ENCODE data around the gene OSBPL3. TPM values are rescaled to one million over a fixed set of nuclear protein-coding genes. Genes with fewer than 3 reads are reported as not detected.

Gene OSBPL3
- total RNA-seq, 1 experiment from 2014 or later = 36.8 TPM

- Histone ChIP-seq H3K9me2 (ENCODE audit: insufficient read depth) (no peaks in the 10 kb centered on the region), H3K9ac (ENCODE audit: low read length) (no peak overlapping the region), H4K20me1 (ENCODE audit: insufficient read depth) (no peaks in the 10 kb centered on the region; the same call in 1 of the 2 replicates), H3K9me3 (ENCODE audit: control insufficient read depth in 1 of 2, insufficient read depth in 1 of 2, low read depth in 1 of 2, low read length in 2 of 2) (no peaks in the 10 kb centered on the region), H3K79me2 (ENCODE audit: insufficient read depth, low read length) (no peaks in the 10 kb centered on the region), H3K27ac (ENCODE audit: low read depth, low read length) (no peak overlapping the region), H3K4me1 (ENCODE audit: control insufficient read depth in 1 of 2, insufficient read depth in 2 of 2, low read length in 2 of 2) (peaks cover 4 to 6% of the 10 kb centered on the region in 2 experiments; a peak in 1 of 4 replicates), H2AFZ (ENCODE audit: low read depth, low read length, poor library complexity, severe bottlenecking) (no peak overlapping the region), H3K36me3 (ENCODE audit: control insufficient read depth in 1 of 2, insufficient read depth in 2 of 2, low read length in 2 of 2) (no peaks in the 10 kb centered on the region), H3K4me2 (ENCODE audit: low read length) (no peak overlapping the region), H3K4me3 (replicated peaks in 1 of 2; ENCODE audit: low read depth in 1 of 2, low read length in 2 of 2) (no peak overlapping the region), H3K27me3 (ENCODE audit: insufficient read depth, low read length) (no peaks in the 10 kb centered on the region)
- peak; percentile 56 to 74 (median 67) for TF ChIP-seq CTCF (IDR thresholded peaks at IDR 0.05 in 2 of 3, conservative IDR thresholded peaks at IDR 0.05 in 1 of 3; ENCODE audit: borderline replicate concordance in 1 of 3, insufficient read depth in 1 of 3, low read depth in 2 of 3, low read length in 2 of 3)
- TF ChIP-seq RAD21 (IDR thresholded peaks at IDR 0.05; ENCODE audit: low read depth) = peak; percentile 52
- TF ChIP-seq SRF (IDR thresholded peaks at IDR 0.05; ENCODE audit: low read depth) = no peak
- BruUV-seq (replicated peaks) = no TSS peak
- ATAC-seq = peak; percentile 88
- ChIA-PET RAD21 (ENCODE audit: low non-redundant PET in 1 of 2, low total read pairs in 2 of 2, uncharacterized antibody in 2 of 2, unreplicated experiment in 2 of 2) (no interaction called here), POLR2A (interaction anchor here (0.7 kb wide), 1 partner anchor 69 kb away, joined by 3 read pairs; no protein-coding TSS in a partner anchor), CTCF (interaction anchor here (0.9 to 2.0 kb wide), 3 partner anchors 10 to 213 kb away, joined by 4 to 7 read pairs (median 5); no protein-coding TSS in a partner anchor)
- intact Hi-C loops (cut with micrococcal nuclease) = loop anchor here (1.0 to 10.0 kb wide), 2 partner anchors 61 to 213 kb away; no protein-coding TSS in a partner anchor
- no peak for DNase-seq (ENCODE audit: low read depth, low spot score)
Observed at GRCh38 chr7:24881623-24882022, 98.4 kb downstream of the OSBPL3 start.

- BruUV-seq (replicated peaks) = no TSS peak
- RAD21 ChIA-PET (ENCODE audit: low non-redundant PET in 1 of 2, low total read pairs in 2 of 2, uncharacterized antibody in 2 of 2, unreplicated experiment in 2 of 2) = no interaction called here
- Histone ChIP-seq H3K4me2 (ENCODE audit: low read length) (no peak overlapping the region), H3K27me3 (ENCODE audit: insufficient read depth, low read length) (no peaks in the 10 kb centered on the region), H3K79me2 (ENCODE audit: insufficient read depth, low read length) (no peaks in the 10 kb centered on the region), H3K4me1 (ENCODE audit: control insufficient read depth in 1 of 2, insufficient read depth in 2 of 2, low read length in 2 of 2) (peaks cover 4 to 6% of the 10 kb centered on the region in 2 experiments; a peak in 1 of 4 replicates), H3K9me3 (ENCODE audit: control insufficient read depth in 1 of 2, insufficient read depth in 1 of 2, low read depth in 1 of 2, low read length in 2 of 2) (no peaks in the 10 kb centered on the region), H3K27ac (ENCODE audit: low read depth, low read length) (no peak overlapping the region), H3K36me3 (ENCODE audit: control insufficient read depth in 1 of 2, insufficient read depth in 2 of 2, low read length in 2 of 2) (no peaks in the 10 kb centered on the region; a peak in 1 of 4 replicates), H3K9ac (ENCODE audit: low read length) (no peak overlapping the region), H3K4me3 (replicated peaks in 1 of 2; ENCODE audit: low read depth in 1 of 2, low read length in 2 of 2) (no peak overlapping the region), H2AFZ (ENCODE audit: low read depth, low read length, poor library complexity, severe bottlenecking) (no peak overlapping the region), H3K9me2 (ENCODE audit: insufficient read depth) (no peaks in the 10 kb centered on the region), H4K20me1 (ENCODE audit: insufficient read depth) (no peaks in the 10 kb centered on the region; the same call in 1 of the 2 replicates)
- DNase-seq (ENCODE audit: low read depth, low spot score) (no peak), ATAC-seq (no peak)
- CTCF ChIA-PET = interaction anchor here (1.4 to 2.0 kb wide), 2 partner anchors 11 to 69 kb away, joined by 5 to 7 read pairs; no protein-coding TSS in a partner anchor
- TF ChIP-seq TCF7L2 (IDR thresholded peaks at IDR 0.05; ENCODE audit: borderline replicate concordance, extremely low read depth, insufficient read depth, insufficient read length) = no peak
- TF ChIP-seq REST (IDR thresholded peaks at IDR 0.05; ENCODE audit: low read depth) = peak; percentile 12; the same call in 1 of the 2 replicates
- POLR2A ChIA-PET = no interaction called here
- intact Hi-C loops (cut with micrococcal nuclease) = loop anchor here (1.0 to 10.0 kb wide), 2 partner anchors 61 to 214 kb away; no protein-coding TSS in a partner anchor
Observed at GRCh38 chr7:24880886-24881285, 99.1 kb downstream of the OSBPL3 start.

Data from HCT116 (cell line).